Ascending aorta (tissue), 2 donors: ENCODE results near the gene STARD9. TPM values are rescaled to one million over a fixed set of nuclear protein-coding genes. Genes with fewer than 3 reads are reported as not detected.

Source experiments
- DNase-seq, 2 donors: peaks; one replicate each; pipeline ENCODE4 v3.0.0-alpha.2; 2019; ENCODE audit warnings: low spot score in 2 of 2
- H3K27ac ChIP-seq, 2 donors: fragments of 200-600 bp; sonication (generic); one replicate each; pipeline ENCODE4 v1.5.1; 2016 to 2017; ENCODE audit warnings: mild to moderate bottlenecking in 1 of 2
- H3K27me3 ChIP-seq: fragments of 200-600 bp; sonication (generic); one replicate; pipeline ENCODE4 v1.5.1; 2017
- H3K36me3 ChIP-seq, 2 donors: fragments of 200-600 bp; sonication (generic); one replicate each; pipeline ENCODE4 v1.5.1; 2016
- H3K4me1 ChIP-seq, 2 donors: fragments of 200-600 bp; sonication (generic); one replicate each; pipeline ENCODE4 v1.5.1; 2016 to 2017; ENCODE audit warnings: mild to moderate bottlenecking in 1 of 2
- H3K4me3 ChIP-seq, 2 donors: fragments of 200-600 bp; sonication (generic); one replicate each; pipeline ENCODE4 v1.5.1; 2016 to 2017; ENCODE audit warnings: mild to moderate bottlenecking in 1 of 2
- H3K9me3 ChIP-seq, 2 donors: fragments of 200-600 bp; sonication (generic); one replicate each; pipeline ENCODE4 v1.5.1; 2016
- CTCF ChIP-seq, 3 experiments: fragments of 200-600 bp in 2 of 3; fragments of 450-650 bp in 1 of 3; sonication (generic) in 2 of 3; IDR thresholded peaks; one replicate each; pipeline ENCODE4 v1.5.1; 2016 to 2019; ENCODE audit warnings: antibody characterized with exemption in 3 of 3, mild to moderate bottlenecking in 1 of 3, moderate library complexity in 1 of 3
- intact Hi-C: fragments of 100-400 bp; cut with DNase I; formaldehyde crosslinking; loops from one replicate; pipeline ENCODE4 v1.15.1; 2023
- total RNA-seq: library from RNA; depleted of rRNA; stranded (reverse); fragments of >200 nt; gene quantifications from one replicate; pipeline ENCODE4 v1.1.0, GENCODE V29; 2016

Gene STARD9
- total RNA-seq, 1 donor from 2014 or later, result 62.7 TPM

GRCh38 chr15:42581272-42581730 lies 5.9 kb downstream of the STARD9 start:
- Histone ChIP-seq H3K27ac (peak overlapping the region; percentile 77 to 82), H3K27me3 (no peaks in the 10 kb centered on the region), H3K4me3 (peak overlapping the region; percentile 51 to 62), H3K36me3 (peaks cover 2 to 5% of the 10 kb centered on the region in 2 donors), H3K4me1 (peaks cover 5 to 50% of the 10 kb centered on the region in 2 donors), H3K9me3 (no peaks in the 10 kb centered on the region)
- intact Hi-C loops, result no loop called here
- DNase-seq, result peak; percentile 66 to 93
- TF ChIP-seq CTCF (IDR thresholded peaks at IDR 0.05), result peak in 1 of 3 experiments; percentile 7

- H3K27me3 ChIP-seq, result no peaks in the 10 kb centered on the region
- H3K4me1 ChIP-seq, result peaks cover 5 to 45% of the 10 kb centered on the region in 2 donors
- no peak for TF ChIP-seq CTCF (IDR thresholded peaks at IDR 0.05)
- H3K27ac ChIP-seq, result peak overlapping the region; percentile 77 to 82
- intact Hi-C loops, result no loop called here
- peak in 1 of 2 donors; percentile 50 for DNase-seq
- peaks cover 2 to 12% of the 10 kb centered on the region in 2 donors for H3K36me3 ChIP-seq
- H3K9me3 ChIP-seq, result no peaks in the 10 kb centered on the region
- H3K4me3 ChIP-seq, result peak overlapping the region in 1 of 2 donors; percentile 46
Observed at GRCh38 chr15:42582569-42583375, 7.4 kb downstream of the STARD9 start.

- Histone ChIP-seq H3K4me1 (peaks cover 5 to 38% of the 10 kb centered on the region in 2 donors), H3K4me3 (peak overlapping the region in 1 of 2 donors; percentile 46), H3K9me3 (no peaks in the 10 kb centered on the region), H3K27me3 (no peaks in the 10 kb centered on the region), H3K27ac (peak overlapping the region; percentile 77 to 82), H3K36me3 (peaks cover 2 to 12% of the 10 kb centered on the region in 2 donors)
- peak in 1 of 2 donors; percentile 50 for DNase-seq
- intact Hi-C loops, result no loop called here
- no peak for TF ChIP-seq CTCF (IDR thresholded peaks at IDR 0.05)
Observed at GRCh38 chr15:42584031-42584765, 8.8 kb downstream of the STARD9 start.

- intact Hi-C loops, result no loop called here
- peak in 1 of 2 donors; percentile 13 for DNase-seq
- H3K4me3 ChIP-seq, result no peak overlapping the region
- no peaks in the 10 kb centered on the region for H3K27me3 ChIP-seq
- H3K9me3 ChIP-seq, result no peaks in the 10 kb centered on the region
- TF ChIP-seq CTCF (IDR thresholded peaks at IDR 0.05), result no peak
- H3K27ac ChIP-seq, result no peak overlapping the region
- peaks cover 0 to 5% of the 10 kb centered on the region in 2 donors for H3K4me1 ChIP-seq
- peaks cover 2 to 12% of the 10 kb centered on the region in 2 donors for H3K36me3 ChIP-seq
Observed at GRCh38 chr15:42590619-42591237, 15.3 kb downstream of the STARD9 start.

- Histone ChIP-seq H3K9me3 (no peaks in the 10 kb centered on the region), H3K27ac (peak overlapping the region in 1 of 2 donors; percentile 74), H3K27me3 (no peaks in the 10 kb centered on the region), H3K4me3 (no peak overlapping the region), H3K4me1 (peaks cover 0 to 11% of the 10 kb centered on the region in 2 donors), H3K36me3 (peaks cover 0 to 6% of the 10 kb centered on the region in 2 donors)
- intact Hi-C loops, result no loop called here
- DNase-seq, result peak in 1 of 2 donors; percentile 18
- TF ChIP-seq CTCF (IDR thresholded peaks at IDR 0.05), result peak in 2 of 3 experiments; percentile 36 to 42
Observed at GRCh38 chr15:42591238-42591934, 16.0 kb downstream of the STARD9 start.
